ENCODE results near the gene ANKMY1.

DNA sequence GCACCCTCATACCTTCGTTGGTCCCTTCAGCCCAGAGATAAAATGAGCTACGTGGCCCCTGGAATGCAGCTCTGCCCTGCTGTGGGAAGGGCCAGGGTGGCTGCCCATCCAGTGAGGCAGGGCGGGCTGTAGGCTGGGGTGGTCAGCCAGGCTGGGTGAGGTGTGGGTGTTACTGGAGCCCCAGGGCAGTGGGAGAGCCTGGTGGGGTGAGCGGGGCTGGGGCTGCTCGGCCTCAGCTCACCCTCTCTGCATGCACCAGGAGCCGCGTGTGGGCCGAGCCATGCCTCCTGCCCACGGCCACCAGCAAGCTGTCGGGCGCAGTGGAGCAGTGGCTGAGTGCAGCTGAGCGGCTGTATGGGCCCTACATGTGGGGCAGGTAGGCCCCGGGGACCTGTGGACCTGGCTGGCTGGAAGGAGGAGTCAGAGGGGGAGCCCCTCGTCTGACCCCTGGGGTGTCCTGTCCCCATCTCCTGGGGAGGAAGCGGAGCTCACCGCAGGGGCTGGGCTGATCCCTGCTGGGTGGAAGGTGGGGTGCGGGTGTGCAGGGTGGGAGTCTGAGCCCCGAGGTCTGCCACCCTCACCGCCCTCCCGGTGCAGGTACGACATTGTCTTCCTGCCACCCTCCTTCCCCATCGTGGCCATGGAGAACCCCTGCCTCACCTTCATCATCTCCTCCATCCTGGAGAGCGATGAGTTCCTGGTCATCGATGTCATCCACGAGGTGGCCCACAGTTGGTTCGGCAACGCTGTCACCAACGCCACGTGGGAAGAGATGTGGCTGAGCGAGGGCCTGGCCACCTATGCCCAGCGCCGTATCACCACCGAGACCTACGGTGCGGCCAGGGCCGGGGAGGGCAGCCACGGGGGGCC lies 16.0 kb upstream of the ANKMY1 start:
- TF ChIP-seq, protein P1, sequence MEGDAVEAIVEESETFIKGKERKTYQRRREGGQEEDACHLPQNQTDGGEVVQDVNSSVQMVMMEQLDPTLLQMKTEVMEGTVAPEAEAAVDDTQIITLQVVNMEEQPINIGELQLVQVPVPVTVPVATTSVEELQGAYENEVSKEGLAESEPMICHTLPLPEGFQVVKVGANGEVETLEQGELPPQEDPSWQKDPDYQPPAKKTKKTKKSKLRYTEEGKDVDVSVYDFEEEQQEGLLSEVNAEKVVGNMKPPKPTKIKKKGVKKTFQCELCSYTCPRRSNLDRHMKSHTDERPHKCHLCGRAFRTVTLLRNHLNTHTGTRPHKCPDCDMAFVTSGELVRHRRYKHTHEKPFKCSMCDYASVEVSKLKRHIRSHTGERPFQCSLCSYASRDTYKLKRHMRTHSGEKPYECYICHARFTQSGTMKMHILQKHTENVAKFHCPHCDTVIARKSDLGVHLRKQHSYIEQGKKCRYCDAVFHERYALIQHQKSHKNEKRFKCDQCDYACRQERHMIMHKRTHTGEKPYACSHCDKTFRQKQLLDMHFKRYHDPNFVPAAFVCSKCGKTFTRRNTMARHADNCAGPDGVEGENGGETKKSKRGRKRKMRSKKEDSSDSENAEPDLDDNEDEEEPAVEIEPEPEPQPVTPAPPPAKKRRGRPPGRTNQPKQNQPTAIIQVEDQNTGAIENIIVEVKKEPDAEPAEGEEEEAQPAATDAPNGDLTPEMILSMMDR (IDR thresholded peaks at IDR 0.05) = no peak
- TF ChIP-seq POLR2A (IDR thresholded peaks at IDR 0.05) = no peak

Measured in testis (tissue), 2 donors.